Measurements from ENCODE around the gene VSTM2A.

The VSTM2A gene

GRCh38 chr7:54538122-54538521, 4.1 kb upstream of the VSTM2A start:
- Histone ChIP-seq H3K27me3 (ENCODE audit: insufficient read depth, low read length, poor library complexity, severe bottlenecking) (no peaks in the 10 kb centered on the region), H3K4me1 (ENCODE audit: insufficient read depth, low read length, poor library complexity, severe bottlenecking) (no peaks in the 10 kb centered on the region), H3K36me3 (ENCODE audit: insufficient read depth, low read length) (no peaks in the 10 kb centered on the region), H3K9me2 (replicated peaks; ENCODE audit: low read depth, low read length) (no peaks in the 10 kb centered on the region), H3K4me2 (ENCODE audit: low read depth, low read length, poor library complexity, severe bottlenecking) (no peak overlapping the region), H4K20me1 (ENCODE audit: insufficient read depth, low read length, poor library complexity, severe bottlenecking) (no peaks in the 10 kb centered on the region), H3K4me3 (ENCODE audit: low read length, poor library complexity, severe bottlenecking) (no peak overlapping the region), H3F3A (ENCODE audit: low read depth) (no peaks in the 10 kb centered on the region), H3K79me2 (ENCODE audit: insufficient read depth, low read length) (no peaks in the 10 kb centered on the region), H3K9me3 (ENCODE audit: insufficient read depth, low read depth, low read length) (no peaks in the 10 kb centered on the region), H3K9ac (ENCODE audit: low read depth, low read length, poor library complexity, severe bottlenecking) (no peak overlapping the region), H2AFZ (ENCODE audit: low read length) (no peak overlapping the region)
- no peak for TF ChIP-seq EZH2phosphoT487 (IDR thresholded peaks at IDR 0.05; ENCODE audit: borderline replicate concordance)
- no peak for TF ChIP-seq CTCF (conservative IDR thresholded peaks at IDR 0.05; ENCODE audit: low read length)

GRCh38 chr7:54543051-54543488, 895 bp downstream of the VSTM2A start:
- Histone ChIP-seq H3K4me1 (ENCODE audit: insufficient read depth, low read length, poor library complexity, severe bottlenecking) (no peaks in the 10 kb centered on the region), H3K79me2 (ENCODE audit: insufficient read depth, low read length) (no peaks in the 10 kb centered on the region), H3K9me3 (ENCODE audit: insufficient read depth, low read depth, low read length) (0 out of 2 replicates have a peak, but pooled peaks cover 5% of the 10 kb centered on the region), H2AFZ (ENCODE audit: low read length) (no peak overlapping the region), H3K4me2 (ENCODE audit: low read depth, low read length, poor library complexity, severe bottlenecking) (no peak overlapping the region), H3K27me3 (ENCODE audit: insufficient read depth, low read length, poor library complexity, severe bottlenecking) (no peaks in the 10 kb centered on the region), H3K9ac (ENCODE audit: low read depth, low read length, poor library complexity, severe bottlenecking) (no peak overlapping the region), H3K4me3 (ENCODE audit: low read length, poor library complexity, severe bottlenecking) (no peak overlapping the region), H3F3A (ENCODE audit: low read depth) (no peaks in the 10 kb centered on the region), H3K36me3 (ENCODE audit: insufficient read depth, low read length) (no peaks in the 10 kb centered on the region), H3K9me2 (replicated peaks; ENCODE audit: low read depth, low read length) (no peaks in the 10 kb centered on the region), H4K20me1 (ENCODE audit: insufficient read depth, low read length, poor library complexity, severe bottlenecking) (no peaks in the 10 kb centered on the region)
- TF ChIP-seq EZH2phosphoT487 (IDR thresholded peaks at IDR 0.05; ENCODE audit: borderline replicate concordance) (no peak), CTCF (conservative IDR thresholded peaks at IDR 0.05; ENCODE audit: low read length) (no peak)

- H3K4me1 ChIP-seq (ENCODE audit: insufficient read depth, low read length, poor library complexity, severe bottlenecking), result no peaks in the 10 kb centered on the region
- no peak overlapping the region for H3K4me3 ChIP-seq (ENCODE audit: low read length, poor library complexity, severe bottlenecking)
- no peaks in the 10 kb centered on the region for H4K20me1 ChIP-seq (ENCODE audit: insufficient read depth, low read length, poor library complexity, severe bottlenecking)
- H3K79me2 ChIP-seq (ENCODE audit: insufficient read depth, low read length), result no peaks in the 10 kb centered on the region
- H3K4me2 ChIP-seq (ENCODE audit: low read depth, low read length, poor library complexity, severe bottlenecking), result no peak overlapping the region
- H3K27me3 ChIP-seq (ENCODE audit: insufficient read depth, low read length, poor library complexity, severe bottlenecking), result no peaks in the 10 kb centered on the region
- no peaks in the 10 kb centered on the region for H3F3A ChIP-seq (ENCODE audit: low read depth)
- no peaks in the 10 kb centered on the region for H3K9me2 ChIP-seq (replicated peaks; ENCODE audit: low read depth, low read length)
- no peak overlapping the region for H3K9ac ChIP-seq (ENCODE audit: low read depth, low read length, poor library complexity, severe bottlenecking)
- no peak overlapping the region for H2AFZ ChIP-seq (ENCODE audit: low read length)
- TF ChIP-seq CTCF (conservative IDR thresholded peaks at IDR 0.05; ENCODE audit: low read length) (no peak), EZH2phosphoT487 (IDR thresholded peaks at IDR 0.05; ENCODE audit: borderline replicate concordance) (no peak)
- no peaks in the 10 kb centered on the region for H3K36me3 ChIP-seq (ENCODE audit: insufficient read depth, low read length)
- H3K9me3 ChIP-seq (ENCODE audit: insufficient read depth, low read depth, low read length), result 0 out of 2 replicates have a peak, but pooled peaks cover 5% of the 10 kb centered on the region
Observed at GRCh38 chr7:54544149-54544526, 2.0 kb downstream of the VSTM2A start.

Data from Loucy (cell line).